Midbrain (tissue), 1 donor: ENCODE data around the gene RHEBL1.
A peak's percentile ranks its signal among the peaks of the same experiment; 100 is the strongest.
"Not testable (repeated sequence)": the region's sequence is repeated elsewhere in the genome, so short reads cannot be mapped to it uniquely, and the experiment has no call there.

Experiments
- DNase-seq: peaks from one replicate; lab custom pipeline; 2025; lab: John Stamatoyannopoulos, UW

RHEBL1 gene

GRCh38 chr12:49089821-49090773 lies 20.3 kb upstream of the RHEBL1 start:
- no peak for DNase-seq

- no peak for DNase-seq
These were observed 19.2 kb upstream of the RHEBL1 start for GRCh38 chr12:49088932-49089330.

GRCh38 chr12:49088150-49088931 lies 18.6 kb upstream of the RHEBL1 start:
- DNase-seq = peak; percentile 87

GRCh38 chr12:49086116-49086515 lies 16.3 kb upstream of the RHEBL1 start:
- DNase-seq = no peak

GRCh38 chr12:49084438-49084837 lies 14.7 kb upstream of the RHEBL1 start:
- DNase-seq = no peak

GRCh38 chr12:49079793-49080192 lies 10.0 kb upstream of the RHEBL1 start:
- DNase-seq = no peak

GRCh38 chr12:49070971-49071370 lies 1.2 kb upstream of the RHEBL1 start:
- DNase-seq = no peak

GRCh38 chr12:49068879-49069506 lies 786 bp downstream of the RHEBL1 start:
- no peak for DNase-seq

GRCh38 chr12:49066120-49066519 lies 3.7 kb downstream of the RHEBL1 start:
- DNase-seq = no peak

- no peak for DNase-seq
These were observed 5.0 kb downstream of the RHEBL1 start for GRCh38 chr12:49064767-49065152.

- not testable (repeated sequence) for DNase-seq
These were observed 7.9 kb downstream of the RHEBL1 start for GRCh38 chr12:49061916-49062315.

- no peak for DNase-seq
These were observed 8.6 kb downstream of the RHEBL1 start for GRCh38 chr12:49061157-49061650.

GRCh38 chr12:49060237-49061156 lies 9.3 kb downstream of the RHEBL1 start, which contains the start of gene KMT2D:
TSS of gene KMT2D (minus strand) at chr12:49060794. CDS start at chr12:49055324, 5,470 bp downstream.
- DNase-seq = peak; percentile 92

- no peak for DNase-seq
These were observed 10.2 kb downstream of the RHEBL1 start for GRCh38 chr12:49059299-49060171.

GRCh38 chr12:49059045-49059298 lies 10.8 kb downstream of the RHEBL1 start:
- no peak for DNase-seq

GRCh38 chr12:49058366-49059044 lies 11.3 kb downstream of the RHEBL1 start:
- no peak for DNase-seq

- no peak for DNase-seq
These were observed 11.9 kb downstream of the RHEBL1 start for GRCh38 chr12:49057888-49058287.

- peak; percentile 73 for DNase-seq
These were observed 13.6 kb downstream of the RHEBL1 start for GRCh38 chr12:49055978-49056754.

- no peak for DNase-seq
These were observed 14.7 kb downstream of the RHEBL1 start for GRCh38 chr12:49055092-49055491.
